Hepatocyte (in vitro differentiated cells): ENCODE measurements around the gene GRIN3B.

ENCODE experiments used
- CTCF ChIP-seq: fragments of 200-600 bp; sonication (generic); IDR thresholded peaks from 2 replicates; pipeline ENCODE4 v1.5.1; 2016; ENCODE audit warnings: antibody characterized with exemption, mild to moderate bottlenecking; ENCODE audit not compliant: poor library complexity
- EZH2 ChIP-seq: fragments of 200-600 bp; sonication (generic); IDR thresholded peaks from 2 replicates; pipeline ENCODE4 v1.6.1; 2016; ENCODE audit warnings: antibody characterized with exemption, mild to moderate bottlenecking, borderline replicate concordance

GRCh38 chr19:986083-986482 lies 14.1 kb upstream of the GRIN3B start:
- TF ChIP-seq EZH2 (no peak), CTCF (no peak)
